Left lung (tissue), 10 donors: ENCODE data around the gene CRIM1. TPM values are rescaled to one million over a fixed set of nuclear protein-coding genes. Genes with fewer than 3 reads are reported as not detected.
A peak's percentile ranks its signal among the peaks of the same experiment; 100 is the strongest.

ENCODE experiments used
- ATAC-seq: fragments of 200-7000 bp; cut with Tn5 transposase; one replicate; pipeline ENCODE4 v1.9.1; 2020; ENCODE audit warnings: moderate library complexity
- DNase-seq, 4 donors: peaks; one replicate each; pipeline ENCODE4 v3.0.0-alpha.2; 2013 to 2020
- H3K27ac ChIP-seq, 2 donors: fragments of 200-600 bp; sonication (generic) in 1 of 2; one replicate each; pipeline versions ENCODE4 v1.5.0 to v1.8.0; 2020 to 2021
- H3K27me3 ChIP-seq, 2 donors: fragments of 200-600 bp; sonication (generic) in 1 of 2; one replicate each; pipeline versions ENCODE4 v1.5.0 to v1.8.0; 2020 to 2021
- H3K36me3 ChIP-seq, 2 donors: fragments of 200-600 bp; sonication (generic) in 1 of 2; one replicate each; pipeline versions ENCODE4 v1.5.0 to v1.8.0; 2020 to 2021
- H3K4me1 ChIP-seq, 2 donors: fragments of 200-600 bp; one replicate each; pipeline ENCODE4 v1.8.0; 2021
- H3K4me3 ChIP-seq, 2 donors: fragments of 200-600 bp; sonication (generic) in 1 of 2; one replicate each; pipeline versions ENCODE4 v1.5.0 to v1.8.0; 2020 to 2021; ENCODE audit warnings: mild to moderate bottlenecking in 1 of 2
- H3K9me3 ChIP-seq, 2 donors: fragments of 200-600 bp; sonication (generic) in 1 of 2; one replicate each; pipeline versions ENCODE4 v1.5.0 to v1.8.0; 2020 to 2021
- intact Hi-C, 2 donors: fragments of 100-400 bp; cut with DNase I; formaldehyde crosslinking; loops; one replicate each; pipeline versions ENCODE4 v1.11.2 to v1.14.2; 2022
- polyA plus RNA-seq, 6 donors: library from polyadenylated mRNA; unstranded; fragments of 120-200 nt; gene quantifications; one replicate each; pipeline ENCODE4 v1.2.1, GENCODE V29; 2013; ENCODE audit not compliant: insufficient read length in 6 of 6
- total RNA-seq, 2 donors: library from RNA; stranded (reverse); fragmentation: NEBNext Ultra II Directional; extraction: Animal tissue kit (Norgen Biotek cat#: 25700); gene quantifications; one replicate each; pipeline ENCODE4 v1.2.1, GENCODE V29; 2021
- TF ChIP-seq, protein P1 (sequence below), 2 donors: fragments of 200-600 bp; sonication (generic) in 1 of 2; IDR thresholded peaks; one replicate each; pipeline versions ENCODE4 v1.5.0 to v1.8.0; 2021; ENCODE audit warnings: antibody characterized with exemption in 2 of 2
- donor health status: DM: no; HTN: yes; CAD: no.
- donor health status: DM: no; HTN: no; CAD: no.

CRIM1 gene
- total and polyA plus RNA-seq, 8 donors = 28.7 to 72.9 (median 31.4) TPM

DNA sequence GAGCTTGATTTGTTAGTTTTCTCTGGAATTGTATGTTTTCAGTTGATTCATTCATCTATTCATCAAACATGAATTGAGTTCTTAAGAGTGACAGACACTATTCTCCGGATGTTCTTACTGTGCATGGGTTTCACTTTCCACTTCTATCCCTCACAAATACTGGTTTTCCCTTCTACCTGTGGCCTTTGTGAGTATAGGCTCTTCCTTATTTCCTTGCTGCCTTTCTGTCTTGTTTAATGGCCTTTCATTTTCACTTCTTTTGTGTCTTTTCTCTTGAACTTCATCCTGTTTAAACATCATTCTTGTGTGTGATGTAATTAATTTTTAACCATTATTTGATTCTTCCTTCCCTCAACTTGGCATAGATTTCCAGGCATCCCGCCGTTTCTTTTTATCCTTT, 90.7 kb downstream of the CRIM1 start:
- Histone ChIP-seq H3K4me1 (peaks cover 0 to 13% of the 10 kb centered on the region in 2 donors), H3K27ac (no peak overlapping the region), H3K4me3 (no peak overlapping the region), H3K27me3 (no peaks in the 10 kb centered on the region), H3K36me3 (peaks cover 0 to 17% of the 10 kb centered on the region in 2 donors), H3K9me3 (no peaks in the 10 kb centered on the region)
- ATAC-seq (no peak), DNase-seq (no peak)
- intact Hi-C loops = no loop called here
- TF ChIP-seq, protein P1, sequence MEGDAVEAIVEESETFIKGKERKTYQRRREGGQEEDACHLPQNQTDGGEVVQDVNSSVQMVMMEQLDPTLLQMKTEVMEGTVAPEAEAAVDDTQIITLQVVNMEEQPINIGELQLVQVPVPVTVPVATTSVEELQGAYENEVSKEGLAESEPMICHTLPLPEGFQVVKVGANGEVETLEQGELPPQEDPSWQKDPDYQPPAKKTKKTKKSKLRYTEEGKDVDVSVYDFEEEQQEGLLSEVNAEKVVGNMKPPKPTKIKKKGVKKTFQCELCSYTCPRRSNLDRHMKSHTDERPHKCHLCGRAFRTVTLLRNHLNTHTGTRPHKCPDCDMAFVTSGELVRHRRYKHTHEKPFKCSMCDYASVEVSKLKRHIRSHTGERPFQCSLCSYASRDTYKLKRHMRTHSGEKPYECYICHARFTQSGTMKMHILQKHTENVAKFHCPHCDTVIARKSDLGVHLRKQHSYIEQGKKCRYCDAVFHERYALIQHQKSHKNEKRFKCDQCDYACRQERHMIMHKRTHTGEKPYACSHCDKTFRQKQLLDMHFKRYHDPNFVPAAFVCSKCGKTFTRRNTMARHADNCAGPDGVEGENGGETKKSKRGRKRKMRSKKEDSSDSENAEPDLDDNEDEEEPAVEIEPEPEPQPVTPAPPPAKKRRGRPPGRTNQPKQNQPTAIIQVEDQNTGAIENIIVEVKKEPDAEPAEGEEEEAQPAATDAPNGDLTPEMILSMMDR (IDR thresholded peaks at IDR 0.05) = no peak

DNA sequence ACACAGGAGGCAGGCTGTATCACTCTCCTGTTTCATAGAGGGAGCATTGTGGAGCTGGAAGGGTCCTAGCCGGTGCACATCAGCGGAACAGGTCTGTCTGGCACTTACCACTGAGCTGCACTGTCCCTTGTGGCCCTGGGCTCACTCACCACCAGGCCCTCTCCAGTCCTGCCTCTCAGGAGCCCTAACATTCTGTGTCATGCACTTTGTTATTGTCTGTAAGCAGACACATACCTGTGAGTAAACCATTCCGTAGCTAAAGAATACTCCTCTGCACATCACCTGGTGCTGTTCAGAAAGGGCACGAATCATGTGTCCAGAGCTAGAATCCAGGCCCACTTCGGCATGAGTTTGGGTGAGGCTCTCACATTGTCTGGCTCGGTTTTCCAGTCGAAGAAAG, 93.6 kb downstream of the CRIM1 start:
- no peak for DNase-seq
- no peak overlapping the region for H3K4me3 ChIP-seq
- peaks cover 0 to 6% of the 10 kb centered on the region in 2 donors for H3K4me1 ChIP-seq
- H3K36me3 ChIP-seq = peaks cover 0 to 10% of the 10 kb centered on the region in 2 donors
- intact Hi-C loops = no loop called here
- no peak for ATAC-seq
- no peaks in the 10 kb centered on the region for H3K9me3 ChIP-seq
- no peaks in the 10 kb centered on the region for H3K27me3 ChIP-seq
- no peak overlapping the region for H3K27ac ChIP-seq
- TF ChIP-seq, protein P1 (IDR thresholded peaks at IDR 0.05) = no peak

DNA sequence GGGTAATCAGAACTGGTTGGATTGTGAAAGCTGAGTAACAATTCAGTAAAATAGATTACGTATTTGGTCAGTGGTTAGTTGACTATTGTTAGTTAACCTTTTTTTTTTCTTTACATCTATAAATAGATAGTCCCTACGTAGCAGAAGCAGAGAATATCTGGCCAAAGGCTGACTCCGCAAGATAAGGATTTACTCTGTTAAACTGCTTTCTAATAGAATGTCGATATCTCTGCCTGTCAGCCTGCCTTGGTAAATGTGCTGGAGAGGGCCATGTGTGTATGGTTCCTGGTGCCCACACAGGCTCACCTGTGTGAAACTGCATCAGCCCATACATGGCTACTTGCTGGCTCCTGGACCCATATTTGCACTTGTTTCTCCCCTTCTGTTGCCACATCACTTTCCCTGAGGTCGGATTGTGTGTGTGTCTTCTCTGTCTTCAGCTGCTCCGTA, 94.4 kb downstream of the CRIM1 start:
- Histone ChIP-seq H3K27ac (no peak overlapping the region), H3K9me3 (no peaks in the 10 kb centered on the region), H3K4me1 (peaks cover 0 to 6% of the 10 kb centered on the region in 2 donors), H3K27me3 (no peaks in the 10 kb centered on the region), H3K36me3 (peaks cover 0 to 10% of the 10 kb centered on the region in 2 donors), H3K4me3 (no peak overlapping the region)
- no peak for ATAC-seq
- TF ChIP-seq, protein P1 (IDR thresholded peaks at IDR 0.05) = no peak
- intact Hi-C loops = no loop called here
- no peak for DNase-seq

DNA sequence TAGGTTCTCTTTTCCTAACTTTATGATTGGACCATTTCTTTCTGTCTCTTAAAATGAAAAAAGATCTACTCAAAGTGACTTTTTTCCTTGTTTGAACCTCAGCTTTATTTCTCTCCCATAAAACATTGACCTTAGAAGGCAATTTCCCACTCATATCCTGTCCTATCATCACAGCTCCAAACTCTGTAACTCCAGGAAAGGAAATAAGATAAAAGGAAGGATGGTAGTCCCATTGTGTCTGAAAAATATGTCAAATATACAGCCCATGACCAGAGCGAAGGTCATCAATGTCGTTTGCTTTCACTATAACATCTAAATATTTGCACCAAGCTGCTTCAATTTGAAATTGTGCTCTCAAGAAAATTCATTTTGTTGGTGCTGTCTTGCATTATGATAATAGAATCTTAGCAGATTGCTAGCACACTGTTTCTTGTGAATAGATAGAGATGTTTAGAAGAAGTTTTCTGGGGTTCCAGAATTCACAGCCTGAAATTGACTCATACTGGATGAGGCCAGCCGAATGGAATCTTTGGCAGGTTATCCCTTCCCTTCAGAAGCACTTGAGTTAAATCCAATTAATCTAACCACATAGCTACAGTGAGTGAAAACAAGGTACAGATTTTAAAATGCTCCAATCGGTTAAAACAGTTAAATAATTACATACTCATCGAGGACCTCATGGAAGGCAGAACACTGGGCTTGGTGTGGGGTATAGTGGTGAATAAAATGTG, 95.1 kb downstream of the CRIM1 start:
- ATAC-seq = peak; percentile 48
- TF ChIP-seq, protein P1 (IDR thresholded peaks at IDR 0.05) = no peak
- no peaks in the 10 kb centered on the region for H3K9me3 ChIP-seq

DNA sequence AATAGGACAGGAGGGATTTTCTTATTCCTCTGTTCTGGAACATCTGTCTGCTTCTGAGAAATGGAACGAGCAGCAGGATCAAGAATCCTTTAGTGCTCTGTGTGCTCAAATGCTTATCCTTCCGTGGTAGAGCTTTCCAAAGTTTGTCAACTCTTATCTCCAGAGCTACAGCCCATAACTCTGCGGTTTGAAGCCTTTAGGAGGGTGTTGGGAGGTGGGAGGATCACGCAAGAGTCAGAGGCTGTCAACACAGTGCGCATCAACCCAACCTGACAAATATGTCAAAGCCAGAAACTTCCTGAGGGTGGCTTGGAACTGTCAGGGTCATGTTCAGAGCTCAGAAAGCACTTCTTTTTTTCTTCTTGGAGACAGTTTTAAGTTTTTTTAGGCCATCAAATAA, 95.9 kb downstream of the CRIM1 start:
- no peaks in the 10 kb centered on the region for H3K9me3 ChIP-seq
- intact Hi-C loops = no loop called here
- H3K27ac ChIP-seq = peak overlapping the region in 1 of 2 donors; percentile 10
- H3K4me1 ChIP-seq = peaks cover 9 to 17% of the 10 kb centered on the region in 2 donors
- H3K27me3 ChIP-seq = no peaks in the 10 kb centered on the region
- peaks cover 0 to 10% of the 10 kb centered on the region in 2 donors for H3K36me3 ChIP-seq
- no peak for DNase-seq
- peak; percentile 20 for ATAC-seq
- H3K4me3 ChIP-seq = no peak overlapping the region
- TF ChIP-seq, protein P1 (IDR thresholded peaks at IDR 0.05) = no peak

More for the DNA sequence above, 95.1 kb downstream of the CRIM1 start:
- H3K27ac ChIP-seq = no peak overlapping the region
- no peaks in the 10 kb centered on the region for H3K27me3 ChIP-seq
- intact Hi-C loops = no loop called here
- DNase-seq = no peak
- H3K36me3 ChIP-seq = peaks cover 0 to 10% of the 10 kb centered on the region in 2 donors
- H3K4me1 ChIP-seq = peaks cover 0 to 8% of the 10 kb centered on the region in 2 donors
- H3K4me3 ChIP-seq = no peak overlapping the region
